Activated T-helper 2 cell treated with anti-CD3 and anti-CD28 coated beads, Interferon-gamma antibody, Interleukin-2, Interleukin-4, amounts not matched to agents 10 μg/mL and 5 μg/mL and 100 μg/mL, durations not matched to agents 14 hours and 24 hours and 36 hours (primary cell): ENCODE measurements around the gene BCAR3. TPM values are rescaled to one million over a fixed set of nuclear protein-coding genes. Genes with fewer than 3 reads are reported as not detected.

Experiments
- DNase-seq: peaks from one replicate; pipeline ENCODE4 v3.0.0; 2021; ENCODE audit warnings: low spot score
- H3K27ac Mint-ChIP-seq: one replicate; pipeline ENCODE4 v1.8.0; 2021; ENCODE audit warnings: mixed read lengths
- H3K27me3 Mint-ChIP-seq: one replicate; pipeline ENCODE4 v1.8.0; 2021; ENCODE audit warnings: low read depth, mixed read lengths
- H3K36me3 Mint-ChIP-seq: one replicate; pipeline ENCODE4 v1.8.0; 2021; ENCODE audit warnings: low read depth, mixed read lengths
- H3K4me1 Mint-ChIP-seq: one replicate; pipeline ENCODE4 v1.8.0; 2021; ENCODE audit warnings: low read depth, mixed read lengths
- H3K4me3 Mint-ChIP-seq: one replicate; pipeline ENCODE4 v1.8.0; 2021; ENCODE audit warnings: low read depth, mild to moderate bottlenecking, moderate library complexity, mixed read lengths
- H3K9me3 Mint-ChIP-seq: one replicate; pipeline ENCODE4 v1.8.0; 2021; ENCODE audit warnings: mixed read lengths
- intact Hi-C: fragments of 100-400 bp; cut with micrococcal nuclease; formaldehyde crosslinking; loops from one replicate; pipeline ENCODE4 v1.15.1; 2023
- total RNA-seq: library from RNA; stranded (reverse); gene quantifications from 2 replicates; pipeline ENCODE4 v1.2.3, GENCODE V29; 2022

BCAR3 gene
- total RNA-seq = 8.1 and 9.4 TPM in 2 replicates

GRCh38 chr1:93681101-93681988 lies at the start of gene BCAR3:
Gene BCAR3 (minus strand): TSS chr1:93681837. CDS start chr1:93674930, 6,907 bp downstream.
- Mint-ChIP-seq H3K4me3 (peak within 1 kb of the TSS; percentile 94), H3K4me1 (peaks cover 38% of the 10 kb centered on the region), H3K36me3 (peaks cover 10% of the 10 kb centered on the region), H3K27me3 (peaks cover 31% of the 10 kb centered on the region), H3K27ac (peak within 1 kb of the TSS; percentile 84), H3K9me3 (no peaks in the 10 kb centered on the region)
- peak; percentile 41 for DNase-seq
- intact Hi-C loops = no loop called here

GRCh38 chr1:93730621-93731020 lies 49.0 kb upstream of the BCAR3 start:
- Mint-ChIP-seq H3K36me3 (no peaks in the 10 kb centered on the region), H3K4me3 (no peak overlapping the region), H3K4me1 (peaks cover 2% of the 10 kb centered on the region), H3K27me3 (peaks cover 3% of the 10 kb centered on the region), H3K27ac (no peak overlapping the region), H3K9me3 (no peaks in the 10 kb centered on the region)
- intact Hi-C loops = no loop called here
- no peak for DNase-seq

- intact Hi-C loops = no loop called here
Measured at GRCh38 chr1:93729906-93730305, 48.3 kb upstream of the BCAR3 start.

GRCh38 chr1:93729502-93729901 lies 47.9 kb upstream of the BCAR3 start:
- H3K27ac Mint-ChIP-seq = no peak overlapping the region
- peaks cover 3% of the 10 kb centered on the region for H3K27me3 Mint-ChIP-seq
- no peak for DNase-seq
- H3K4me1 Mint-ChIP-seq = peaks cover 2% of the 10 kb centered on the region
- no peaks in the 10 kb centered on the region for H3K9me3 Mint-ChIP-seq
- H3K36me3 Mint-ChIP-seq = no peaks in the 10 kb centered on the region
- intact Hi-C loops = no loop called here
- H3K4me3 Mint-ChIP-seq = no peak overlapping the region

More at GRCh38 chr1:93729906-93730305, 48.3 kb upstream of the BCAR3 start:
- H3K4me1 Mint-ChIP-seq = peaks cover 2% of the 10 kb centered on the region
- DNase-seq = no peak
- no peak overlapping the region for H3K27ac Mint-ChIP-seq
- no peak overlapping the region for H3K4me3 Mint-ChIP-seq
- no peaks in the 10 kb centered on the region for H3K36me3 Mint-ChIP-seq
- H3K9me3 Mint-ChIP-seq = no peaks in the 10 kb centered on the region
- H3K27me3 Mint-ChIP-seq = peaks cover 3% of the 10 kb centered on the region

GRCh38 chr1:93728480-93729131 lies 47.0 kb upstream of the BCAR3 start:
- peaks cover 3% of the 10 kb centered on the region for H3K27me3 Mint-ChIP-seq
- no peak for DNase-seq
- peaks cover 2% of the 10 kb centered on the region for H3K4me1 Mint-ChIP-seq
- H3K4me3 Mint-ChIP-seq = no peak overlapping the region
- no peaks in the 10 kb centered on the region for H3K9me3 Mint-ChIP-seq
- no peak overlapping the region for H3K27ac Mint-ChIP-seq
- H3K36me3 Mint-ChIP-seq = no peaks in the 10 kb centered on the region
- intact Hi-C loops = no loop called here

- Mint-ChIP-seq H3K36me3 (peaks cover 5% of the 10 kb centered on the region), H3K4me3 (no peak overlapping the region), H3K4me1 (no peaks in the 10 kb centered on the region), H3K9me3 (no peaks in the 10 kb centered on the region), H3K27ac (no peak overlapping the region), H3K27me3 (peaks cover 3% of the 10 kb centered on the region)
- intact Hi-C loops = no loop called here
- no peak for DNase-seq
Measured at GRCh38 chr1:93723733-93724270, 42.2 kb upstream of the BCAR3 start.

- no peak overlapping the region for H3K27ac Mint-ChIP-seq
- H3K36me3 Mint-ChIP-seq = peaks cover 8% of the 10 kb centered on the region
- intact Hi-C loops = no loop called here
- peaks cover 3% of the 10 kb centered on the region for H3K27me3 Mint-ChIP-seq
- H3K4me3 Mint-ChIP-seq = no peak overlapping the region
- no peaks in the 10 kb centered on the region for H3K4me1 Mint-ChIP-seq
- H3K9me3 Mint-ChIP-seq = peaks cover 3% of the 10 kb centered on the region
- no peak for DNase-seq
Measured at GRCh38 chr1:93723110-93723509, 41.5 kb upstream of the BCAR3 start.

- intact Hi-C loops = no loop called here
- Mint-ChIP-seq H3K27me3 (no peaks in the 10 kb centered on the region), H3K27ac (no peak overlapping the region), H3K4me3 (no peak overlapping the region), H3K4me1 (no peaks in the 10 kb centered on the region), H3K9me3 (peaks cover 9% of the 10 kb centered on the region), H3K36me3 (peaks cover 13% of the 10 kb centered on the region)
- DNase-seq = no peak
Measured at GRCh38 chr1:93722081-93723031, 40.7 kb upstream of the BCAR3 start.

- Mint-ChIP-seq H3K27me3 (no peaks in the 10 kb centered on the region), H3K36me3 (peaks cover 22% of the 10 kb centered on the region), H3K27ac (no peak overlapping the region), H3K9me3 (peaks cover 14% of the 10 kb centered on the region), H3K4me3 (no peak overlapping the region), H3K4me1 (peaks cover 11% of the 10 kb centered on the region)
- DNase-seq = no peak
- intact Hi-C loops = no loop called here
Measured at GRCh38 chr1:93720956-93721626, 39.5 kb upstream of the BCAR3 start.

- Mint-ChIP-seq H3K4me1 (peaks cover 41% of the 10 kb centered on the region), H3K27me3 (no peaks in the 10 kb centered on the region), H3K27ac (no peak overlapping the region), H3K4me3 (no peak overlapping the region), H3K36me3 (peaks cover 22% of the 10 kb centered on the region), H3K9me3 (peaks cover 14% of the 10 kb centered on the region)
- intact Hi-C loops = loop anchor here (1.0 kb wide), 1 partner anchor 9 kb away; no protein-coding TSS in a partner anchor
- no peak for DNase-seq
Measured at GRCh38 chr1:93717640-93718039, 36.0 kb upstream of the BCAR3 start.

GRCh38 chr1:93716941-93717368 lies 35.3 kb upstream of the BCAR3 start:
- intact Hi-C loops = loop anchor here (1.0 kb wide), 1 partner anchor 9 kb away; no protein-coding TSS in a partner anchor
- H3K9me3 Mint-ChIP-seq = peaks cover 21% of the 10 kb centered on the region
- H3K27me3 Mint-ChIP-seq = no peaks in the 10 kb centered on the region
- peak overlapping the region; percentile 78 for H3K27ac Mint-ChIP-seq
- H3K4me3 Mint-ChIP-seq = peak overlapping the region; percentile 19
- DNase-seq = peak; percentile 62
- H3K4me1 Mint-ChIP-seq = peaks cover 48% of the 10 kb centered on the region
- peaks cover 25% of the 10 kb centered on the region for H3K36me3 Mint-ChIP-seq
